Naive thymus-derived CD4-positive, alpha-beta T cell (primary cell): Measurements from ENCODE around the gene ECHDC1. TPM values are rescaled to one million over a fixed set of nuclear protein-coding genes. Genes with fewer than 3 reads are reported as not detected.
A peak's percentile ranks its signal among the peaks of the same experiment; 100 is the strongest.

Experiments used
- ATAC-seq: fragments of 150-1000 bp; cut with Tn5 transposase; 2 replicates; pipeline ENCODE4 v1.10.0; 2021; ENCODE audit warnings: mild to moderate bottlenecking, moderate library complexity
- CTCF ChIA-PET: fragments of 350-600 bp; sonication (Branson Sonifier 250); formaldehyde crosslinking; loops from one replicate; lab custom pipeline; 2021; ENCODE audit warnings: antibody characterized with exemption; lab: Charles Lee
- POLR2A ChIA-PET: fragments of 350-600 bp; sonication (Branson Sonifier 250); formaldehyde crosslinking; loops from one replicate; lab custom pipeline; 2021; ENCODE audit warnings: antibody characterized with exemption, inconsistent platforms; lab: Charles Lee
- DNase-seq, 9 donors: peaks; one replicate each; pipeline versions ENCODE4 v3.0.0 to v3.0.0-alpha.2; 2020 to 2022; ENCODE audit warnings: mixed read lengths in 1 of 9
- H3K27ac ChIP-seq: one replicate; pipeline ENCODE4 v1.7.0; 2013; ENCODE audit warnings: mild to moderate bottlenecking, low read depth, low read length, moderate library complexity
- H3K27me3 ChIP-seq, 2 donors: one replicate each; pipeline ENCODE4 v1.7.0; 2013; ENCODE audit warnings: low read length in 2 of 2, mild to moderate bottlenecking in 2 of 2, moderate library complexity in 2 of 2; ENCODE audit not compliant: control insufficient read depth in 2 of 2, insufficient read depth in 2 of 2
- H3K36me3 ChIP-seq, 3 experiments: 1 replicate in 2 of 3; 2 replicates in 1 of 3; pipeline ENCODE4 v1.7.0; 2013; ENCODE audit warnings: low read length in 3 of 3, mild to moderate bottlenecking in 3 of 3, moderate library complexity in 1 of 3; ENCODE audit not compliant: insufficient read depth in 3 of 3, control insufficient read depth in 2 of 3
- H3K4me1 ChIP-seq, 2 donors: one replicate each; pipeline ENCODE4 v1.7.0; 2013; ENCODE audit warnings: low read length in 2 of 2, mild to moderate bottlenecking in 2 of 2, moderate library complexity in 1 of 2; ENCODE audit not compliant: control insufficient read depth in 2 of 2, insufficient read depth in 2 of 2
- H3K4me3 ChIP-seq: 2 replicates; pipeline ENCODE4 v1.7.0; 2013; ENCODE audit warnings: mild to moderate bottlenecking, low read length
- H3K9me3 ChIP-seq, 3 experiments: 1 replicate in 2 of 3; 2 replicates in 1 of 3; pipeline ENCODE4 v1.7.0; 2013; ENCODE audit warnings: low read length in 3 of 3; ENCODE audit not compliant: control insufficient read depth in 2 of 3
- H3K27ac Mint-ChIP-seq, 9 donors: one replicate each; pipeline ENCODE4 v1.8.0; 2020 to 2022; ENCODE audit warnings: mixed read lengths in 9 of 9, mild to moderate bottlenecking in 8 of 9, moderate library complexity in 5 of 9, inconsistent platforms in 2 of 9
- H3K27me3 Mint-ChIP-seq, 5 donors: one replicate each; pipeline ENCODE4 v1.8.0; 2021 to 2022; ENCODE audit warnings: mixed read lengths in 5 of 5, mild to moderate bottlenecking in 1 of 5
- H3K36me3 Mint-ChIP-seq, 5 donors: one replicate each; pipeline ENCODE4 v1.8.0; 2020 to 2022; ENCODE audit warnings: mixed read lengths in 5 of 5, mild to moderate bottlenecking in 3 of 5, inconsistent platforms in 1 of 5
- H3K4me1 Mint-ChIP-seq, 7 donors: one replicate each; pipeline ENCODE4 v1.8.0; 2020 to 2022; ENCODE audit warnings: mixed read lengths in 7 of 7, mild to moderate bottlenecking in 3 of 7, inconsistent platforms in 1 of 7
- H3K4me3 Mint-ChIP-seq, 10 donors: one replicate each; pipeline ENCODE4 v1.8.0; 2020 to 2022; ENCODE audit warnings: mild to moderate bottlenecking in 10 of 10, mixed read lengths in 10 of 10, moderate library complexity in 6 of 10, inconsistent platforms in 2 of 10
- H3K9me3 Mint-ChIP-seq, 11 donors: one replicate each; pipeline ENCODE4 v1.8.0; 2020 to 2022; ENCODE audit warnings: mixed read lengths in 11 of 11, mild to moderate bottlenecking in 4 of 11, inconsistent platforms in 1 of 11, moderate library complexity in 1 of 11
- intact Hi-C, 2 donors: fragments of 100-400 bp; cut with micrococcal nuclease; formaldehyde crosslinking; loops; one replicate each; pipeline ENCODE4 v1.15.1; 2023
- polyA plus RNA-seq, 2 donors: library from polyadenylated mRNA; unstranded; fragments of 300-500 nt; fragmentation: Illumina TruSeq; gene quantifications; one replicate each; pipeline ENCODE4 v1.2.3, GENCODE V29; 2021
- total RNA-seq, 6 experiments: library from RNA in 5 of 6; stranded (reverse) in 5 of 6; gene quantifications; 1 replicate in 5 of 6; 2 replicates in 1 of 6; pipeline ENCODE4 v1.2.3 and lab custom pipeline; 2021 to 2026

Gene ECHDC1
- total and polyA plus RNA-seq, 7 experiments from 2014 or later: 18.1 to 77.0 (median 40.3) TPM

DNA sequence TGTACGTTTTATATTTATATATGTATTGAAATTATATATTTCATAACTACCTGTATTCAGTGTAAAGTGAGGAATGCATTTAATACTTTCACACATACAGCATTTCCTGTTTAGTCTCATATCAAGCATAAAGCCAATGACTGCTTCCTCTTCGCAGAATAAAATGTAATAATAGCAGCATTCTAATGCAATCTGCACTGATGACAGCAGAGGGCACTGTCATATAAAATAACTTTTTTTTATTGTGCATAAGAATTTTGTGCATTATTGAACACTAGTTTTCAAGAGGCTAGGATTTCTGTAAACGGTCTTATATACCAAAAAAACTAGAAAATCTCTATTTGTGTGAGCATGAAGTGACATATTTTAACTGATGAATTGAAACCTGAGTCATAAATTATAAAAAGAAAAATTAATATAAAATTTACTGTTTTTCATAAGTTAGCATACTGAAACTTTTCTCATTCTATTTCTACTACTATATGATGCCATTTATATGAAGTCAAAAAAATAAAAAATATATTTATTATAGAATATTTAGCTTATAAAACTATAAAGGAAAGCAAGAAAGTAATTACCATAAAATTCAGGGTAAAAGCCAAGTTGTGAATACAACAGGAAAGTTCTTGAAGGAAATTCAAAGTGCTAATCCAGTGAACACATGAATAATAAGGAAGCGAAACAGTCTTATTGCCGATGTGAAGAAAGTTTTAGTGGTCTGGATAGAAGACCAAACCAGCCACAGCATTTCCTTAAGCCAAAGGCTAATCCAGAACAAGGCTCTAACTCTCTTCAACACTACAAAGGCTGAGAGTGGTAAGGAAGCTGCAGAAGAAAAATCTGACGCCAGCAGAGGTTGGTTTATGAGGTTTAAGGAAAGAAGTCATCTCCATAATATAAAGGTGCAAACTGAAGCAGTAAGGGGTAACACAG lies 40.4 kb downstream of the ECHDC1 start:
- H3K9me3 Mint-ChIP-seq: peaks cover 0 to 4% (median 0%) of the 10 kb centered on the region in 11 donors
- H3K27ac ChIP-seq: no peak overlapping the region
- no peaks in the 10 kb centered on the region for H3K27me3 Mint-ChIP-seq
- no peaks in the 10 kb centered on the region for H3K4me1 ChIP-seq
- H3K9me3 ChIP-seq: no peaks in the 10 kb centered on the region
- peak overlapping the region in 4 of 9 donors; percentile 1 to 62 (median 34) for H3K27ac Mint-ChIP-seq
- no peaks in the 10 kb centered on the region for H3K27me3 ChIP-seq
- peak; percentile 92 for ATAC-seq
- H3K36me3 ChIP-seq: peaks cover 0 to 3% (median 0%) of the 10 kb centered on the region in 3 experiments
- peak in 7 of 9 donors; percentile 24 to 57 (median 47) for DNase-seq
- peaks cover 4 to 25% (median 23%) of the 10 kb centered on the region in 5 donors for H3K36me3 Mint-ChIP-seq
- H3K4me3 Mint-ChIP-seq: no peak overlapping the region
- intact Hi-C loops: loop anchor here (1.0 to 5.0 kb wide), 7 partner anchors 36 to 1429 kb away; partner anchors contain the start of genes ECHDC1 (in 2 of the 2) and MTCL3 (in 1 of the 2)
- ChIA-PET POLR2A (interaction anchor here (1.3 kb wide), 1 partner anchor 13 kb away, joined by 3 read pairs; no protein-coding TSS in a partner anchor), CTCF (interaction anchor here (0.5 to 5.6 kb wide), 9 partner anchors 11 to 246 kb away, joined by 3 to 23 read pairs (median 4); partner anchors contain the start of gene RNF146)
- peaks cover 9 to 59% (median 49%) of the 10 kb centered on the region in 7 donors for H3K4me1 Mint-ChIP-seq
- H3K4me3 ChIP-seq: no peak overlapping the region

DNA sequence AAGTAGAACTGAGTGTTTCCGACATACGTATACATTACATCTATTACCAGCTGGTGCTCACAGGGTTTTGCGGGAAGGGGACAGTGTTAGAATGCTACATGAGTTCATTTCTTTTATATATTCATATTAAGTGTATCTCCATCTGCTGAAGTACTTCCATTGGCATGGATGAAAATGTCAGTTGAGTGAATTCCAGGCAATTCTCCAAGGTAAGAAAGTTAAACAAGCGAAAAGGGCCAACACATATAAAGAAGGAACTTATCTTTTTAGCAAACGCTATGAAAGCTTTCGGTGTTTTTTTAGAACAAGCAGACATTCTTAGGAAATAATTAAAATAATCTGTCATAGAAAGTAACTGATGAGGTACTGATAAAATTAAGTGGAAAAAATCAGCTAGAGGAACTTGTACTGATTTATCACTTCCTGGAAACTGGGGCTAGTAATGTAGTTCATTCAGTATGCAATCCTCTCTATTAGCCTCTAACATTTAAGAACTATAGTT lies 42.2 kb downstream of the ECHDC1 start:
- Mint-ChIP-seq H3K9me3 (no peaks in the 10 kb centered on the region), H3K27ac (peak overlapping the region in 1 of 9 donors; percentile 56), H3K4me1 (peaks cover 7 to 50% (median 35%) of the 10 kb centered on the region in 7 donors), H3K27me3 (no peaks in the 10 kb centered on the region), H3K36me3 (peaks cover 0 to 14% (median 10%) of the 10 kb centered on the region in 5 donors), H3K4me3 (no peak overlapping the region)
- H3K36me3 ChIP-seq: peaks cover 0 to 3% (median 0%) of the 10 kb centered on the region in 3 experiments
- intact Hi-C loops: loop anchor here in 1 of 2 donors (5.0 kb wide), 2 partner anchors 216 to 1431 kb away; partner anchors contain the start of gene MTCL3
- no peak overlapping the region for H3K4me3 ChIP-seq
- ChIA-PET POLR2A (no interaction called here), CTCF (interaction anchor here (0.6 to 5.6 kb wide), 4 partner anchors 21 to 231 kb away, joined by 3 to 23 read pairs (median 4); no protein-coding TSS in a partner anchor)
- H3K9me3 ChIP-seq: no peaks in the 10 kb centered on the region
- no peak for DNase-seq
- no peak overlapping the region for H3K27ac ChIP-seq
- no peak for ATAC-seq
- H3K27me3 ChIP-seq: no peaks in the 10 kb centered on the region
- no peaks in the 10 kb centered on the region for H3K4me1 ChIP-seq

DNA sequence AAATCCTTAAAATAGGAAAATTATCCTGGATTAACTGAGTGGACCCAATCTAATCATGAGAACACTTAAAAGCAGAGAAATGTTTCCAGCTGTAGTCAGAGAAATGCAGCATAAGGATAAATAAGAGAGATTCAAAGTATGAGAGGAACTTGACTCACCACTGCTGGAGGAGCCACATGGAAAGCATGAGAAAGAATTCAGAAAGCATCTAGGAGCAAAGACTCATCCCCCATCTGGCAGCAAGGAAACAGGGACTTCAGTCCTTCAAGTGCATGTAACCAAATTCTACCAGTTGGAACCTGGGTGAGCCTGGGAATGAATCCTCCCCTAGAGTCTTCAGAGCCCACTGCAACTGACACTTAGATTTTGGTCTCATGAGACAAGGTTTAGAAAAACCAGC lies 43.0 kb downstream of the ECHDC1 start:
- ChIA-PET POLR2A (no interaction called here), CTCF (interaction anchor here (1.3 to 2.0 kb wide), 2 partner anchors 34 to 216 kb away, joined by 4 to 5 read pairs; partner anchors contain the start of gene RNF146)
- Histone ChIP-seq H3K4me3 (no peak overlapping the region), H3K27me3 (no peaks in the 10 kb centered on the region), H3K36me3 (peaks cover 0 to 3% (median 0%) of the 10 kb centered on the region in 3 experiments), H3K9me3 (no peaks in the 10 kb centered on the region), H3K4me1 (no peaks in the 10 kb centered on the region), H3K27ac (no peak overlapping the region)
- intact Hi-C loops: loop anchor here in 1 of 2 donors (5.0 kb wide), 2 partner anchors 217 to 1432 kb away; partner anchors contain the start of gene MTCL3
- no peak for DNase-seq
- ATAC-seq: no peak
- Mint-ChIP-seq H3K27ac (no peak overlapping the region), H3K27me3 (no peaks in the 10 kb centered on the region), H3K4me3 (no peak overlapping the region), H3K36me3 (peaks cover 0 to 7% (median 2%) of the 10 kb centered on the region in 5 donors), H3K4me1 (peaks cover 5 to 42% (median 27%) of the 10 kb centered on the region in 7 donors), H3K9me3 (no peaks in the 10 kb centered on the region)

DNA sequence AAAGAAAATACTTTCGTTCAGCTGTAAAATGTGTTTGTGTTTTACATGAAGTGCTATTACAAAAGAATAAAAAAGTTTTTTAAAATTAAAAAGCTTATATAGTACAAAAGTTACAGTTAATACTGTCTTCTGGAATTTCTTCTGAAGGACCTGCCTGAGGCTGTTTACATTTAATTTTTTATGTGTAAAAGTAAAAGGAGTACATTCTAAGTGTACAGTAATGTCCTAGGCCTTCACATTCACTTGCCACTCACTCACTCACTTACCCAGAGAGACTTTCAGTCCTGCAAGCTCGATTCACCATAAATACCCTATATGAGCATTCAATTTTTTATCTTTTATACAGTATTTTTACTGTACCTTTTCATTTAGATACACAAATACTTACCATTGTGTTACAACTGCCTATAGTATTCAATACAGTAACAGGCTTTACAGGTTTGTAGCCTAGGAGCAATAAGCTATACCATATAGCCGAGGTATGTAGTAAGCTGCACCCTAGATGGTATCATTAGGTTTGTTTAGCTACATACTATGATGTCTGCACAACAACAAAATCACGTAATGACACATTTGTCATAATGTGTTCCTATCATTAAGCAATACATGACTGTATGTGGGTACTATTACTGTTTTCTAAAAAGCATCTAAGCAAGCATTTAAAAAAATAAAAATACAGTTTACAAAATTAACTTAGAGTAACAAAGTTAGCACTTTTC lies 43.7 kb downstream of the ECHDC1 start:
- peaks cover 3 to 35% (median 21%) of the 10 kb centered on the region in 7 donors for H3K4me1 Mint-ChIP-seq
- Histone ChIP-seq H3K36me3 (peaks cover 0 to 3% (median 0%) of the 10 kb centered on the region in 3 experiments), H3K9me3 (no peaks in the 10 kb centered on the region), H3K4me1 (no peaks in the 10 kb centered on the region), H3K27ac (no peak overlapping the region), H3K4me3 (no peak overlapping the region), H3K27me3 (no peaks in the 10 kb centered on the region)
- no peaks in the 10 kb centered on the region for H3K27me3 Mint-ChIP-seq
- POLR2A ChIA-PET: interaction anchor here (0.7 kb wide), 1 partner anchor 33 kb away, joined by 4 read pairs; the partner anchor contains the start of gene RNF146
- peak overlapping the region in 1 of 9 donors; percentile 22 for H3K27ac Mint-ChIP-seq
- no peak overlapping the region for H3K4me3 Mint-ChIP-seq
- CTCF ChIA-PET: interaction anchor here (0.6 to 2.0 kb wide), 3 partner anchors 34 to 1144 kb away, joined by 3 to 4 read pairs (median 4); partner anchors contain the start of gene RNF146
- ATAC-seq (no peak), DNase-seq (no peak)
- no peaks in the 10 kb centered on the region for H3K9me3 Mint-ChIP-seq
- peaks cover 0 to 4% (median 1%) of the 10 kb centered on the region in 5 donors for H3K36me3 Mint-ChIP-seq
- intact Hi-C loops: loop anchor here in 1 of 2 donors (5.0 kb wide), 2 partner anchors 218 to 1433 kb away; partner anchors contain the start of gene MTCL3

DNA sequence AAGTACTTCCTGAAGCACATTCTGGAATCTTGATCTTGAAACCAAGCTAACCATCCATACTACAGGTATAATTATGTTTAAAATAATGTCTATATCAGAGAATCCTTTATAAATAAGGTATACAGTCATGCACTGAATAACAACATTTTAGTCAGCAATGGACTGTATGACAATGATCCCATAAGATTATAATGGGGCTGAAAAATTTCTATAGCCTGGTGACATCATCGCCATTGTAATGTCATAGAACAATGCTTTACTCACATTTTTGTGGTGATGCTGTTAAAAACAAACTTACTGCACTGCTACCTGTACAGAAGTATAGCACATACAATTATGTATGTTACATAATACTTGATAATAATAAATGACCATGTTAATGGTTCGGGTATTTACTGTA lies 44.9 kb downstream of the ECHDC1 start:
- DNase-seq (no peak), ATAC-seq (no peak)
- CTCF ChIA-PET: interaction anchor here (1.2 to 2.0 kb wide), 2 partner anchors 33 to 122 kb away, joined by 4 read pairs; partner anchors contain the start of gene RNF146
- intact Hi-C loops: no loop called here
- Histone ChIP-seq H3K4me3 (no peak overlapping the region), H3K27ac (no peak overlapping the region), H3K4me1 (no peaks in the 10 kb centered on the region), H3K27me3 (no peaks in the 10 kb centered on the region), H3K36me3 (peaks cover 0 to 3% (median 0%) of the 10 kb centered on the region in 3 experiments), H3K9me3 (no peaks in the 10 kb centered on the region)
- peaks cover 0 to 9% (median 7%) of the 10 kb centered on the region in 5 donors for H3K36me3 Mint-ChIP-seq
- H3K4me1 Mint-ChIP-seq: peaks cover under 1 to 32% (median 16%) of the 10 kb centered on the region in 7 donors
- no peak overlapping the region for H3K4me3 Mint-ChIP-seq
- H3K27me3 Mint-ChIP-seq: no peaks in the 10 kb centered on the region
- no peaks in the 10 kb centered on the region for H3K9me3 Mint-ChIP-seq
- peak overlapping the region in 2 of 9 donors; percentile 12 for H3K27ac Mint-ChIP-seq
- POLR2A ChIA-PET: no interaction called here
